GM21528 (cell line): Measurements from ENCODE around the gene LPIN1.
"Not testable (repeated sequence)": the region's sequence is repeated elsewhere in the genome, so short reads cannot be mapped to it uniquely, and the experiment has no call there.

Experiments
- ATAC-seq: cut with Tn5 transposase; IDR thresholded peaks from one replicate; pipeline ENCODE4 v1.9.1; 2021; ENCODE audit warnings: mild to moderate bottlenecking, moderate library complexity; ENCODE audit not compliant: unreplicated experiment, low FRiP score

Gene LPIN1

GRCh38 chr2:11807156-11808015 is 61.0 kb downstream of the LPIN1 start:
- no peak for ATAC-seq

GRCh38 chr2:11808016-11808400 is 61.6 kb downstream of the LPIN1 start:
- ATAC-seq, result no peak

- no peak for ATAC-seq
These were observed 63.3 kb downstream of the LPIN1 start for GRCh38 chr2:11809586-11810236.

- ATAC-seq, result no peak
These were observed 64.0 kb downstream of the LPIN1 start for GRCh38 chr2:11810237-11810977.

GRCh38 chr2:11811036-11811654 is 64.7 kb downstream of the LPIN1 start:
- ATAC-seq, result no peak

GRCh38 chr2:11812466-11813248 is 66.2 kb downstream of the LPIN1 start:
- no peak for ATAC-seq

GRCh38 chr2:11813345-11813744 is 66.9 kb downstream of the LPIN1 start:
- not testable (repeated sequence) for ATAC-seq

GRCh38 chr2:11813951-11814350 is 67.5 kb downstream of the LPIN1 start:
- ATAC-seq, result no peak

GRCh38 chr2:11814979-11815510 is 68.6 kb downstream of the LPIN1 start:
- ATAC-seq, result no peak

GRCh38 chr2:11816935-11817334 is 70.5 kb downstream of the LPIN1 start:
- ATAC-seq, result not testable (repeated sequence)

GRCh38 chr2:11819235-11819729 is 72.8 kb downstream of the LPIN1 start:
- ATAC-seq, result no peak

- no peak for ATAC-seq
These were observed 74.2 kb downstream of the LPIN1 start for GRCh38 chr2:11820650-11821049.

GRCh38 chr2:11821705-11822104 is 75.3 kb downstream of the LPIN1 start:
- ATAC-seq, result no peak

- not testable (repeated sequence) for ATAC-seq
These were observed 75.9 kb downstream of the LPIN1 start for GRCh38 chr2:11822359-11822745.

- ATAC-seq, result no peak
These were observed 76.5 kb downstream of the LPIN1 start for GRCh38 chr2:11822746-11823451.

GRCh38 chr2:11824901-11825828 is 78.7 kb downstream of the LPIN1 start:
- ATAC-seq, result no peak

GRCh38 chr2:11827547-11827946 is 81.1 kb downstream of the LPIN1 start:
- no peak for ATAC-seq

GRCh38 chr2:11828933-11829323 is 82.5 kb downstream of the LPIN1 start:
- ATAC-seq, result no peak
